ENCODE measurements around the gene ABCC1.

The ABCC1 gene

DNA sequence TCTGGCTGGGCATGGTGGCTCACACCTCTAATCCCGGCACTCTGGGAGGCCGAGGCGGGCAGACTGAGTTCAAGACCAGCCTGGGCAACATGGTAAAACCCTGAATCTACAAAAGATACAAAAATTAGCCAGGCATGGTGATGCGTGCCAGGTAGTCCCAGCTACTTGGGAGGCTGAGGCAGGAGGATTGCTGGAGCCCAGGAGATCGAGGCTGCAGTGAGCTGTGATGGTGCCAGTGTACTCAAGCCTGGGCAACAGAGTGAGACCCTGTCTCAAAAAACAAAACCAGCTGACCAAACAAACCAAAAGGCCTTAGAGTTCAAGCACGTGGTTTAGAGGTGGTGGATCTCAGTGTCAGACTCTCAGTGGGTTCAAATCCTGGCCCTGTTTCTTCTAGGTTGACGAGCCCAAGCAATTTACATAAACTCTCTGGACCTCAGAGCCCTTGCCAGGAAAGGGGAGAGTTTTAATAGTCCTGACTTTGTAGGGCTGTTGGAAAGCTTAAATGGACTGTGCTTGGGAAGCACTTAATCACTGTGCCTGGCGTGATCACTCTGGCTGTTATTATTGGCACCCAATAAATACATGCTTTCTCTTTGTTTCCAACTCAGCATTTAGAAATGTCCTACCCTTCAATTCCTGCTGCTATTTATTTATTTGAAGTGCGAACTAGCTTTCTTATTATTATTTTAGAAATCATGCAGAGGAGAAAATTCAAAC is 44.7 kb downstream of the ABCC1 start:
- FAIRE-seq = no peak

DNA sequence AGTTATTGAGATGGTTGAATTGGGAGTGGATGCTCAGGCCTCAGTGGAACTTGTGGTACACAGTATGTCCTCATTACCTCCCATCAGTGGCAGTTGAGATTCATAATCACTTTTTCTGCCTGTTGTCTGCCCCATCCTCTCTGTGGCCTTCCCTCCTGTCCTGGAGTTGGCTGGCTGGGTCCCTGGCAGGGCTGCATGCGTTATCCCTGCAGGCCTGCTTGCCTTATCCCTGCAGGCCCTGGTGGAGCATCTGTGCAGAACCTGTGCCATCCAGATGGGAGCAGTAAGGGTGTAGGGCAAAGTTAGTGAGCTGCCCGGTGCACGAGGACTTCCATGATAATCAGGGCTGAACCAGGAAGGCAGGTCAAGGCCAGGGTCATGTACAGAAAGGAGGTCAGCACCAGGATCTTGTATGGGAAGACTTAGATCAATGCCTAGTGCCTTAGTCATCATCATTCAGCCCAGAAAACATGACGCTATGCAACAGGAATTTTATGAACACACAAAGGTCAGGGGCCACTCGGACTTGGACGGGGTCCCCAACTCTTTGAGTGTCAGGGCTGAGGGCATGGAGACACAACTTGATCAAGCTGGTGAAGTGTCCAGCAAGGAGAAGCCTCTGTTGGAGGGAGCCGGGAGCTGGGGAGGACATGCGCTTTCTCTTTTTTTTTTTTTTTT is 47.2 kb downstream of the ABCC1 start:
- no peak for FAIRE-seq

DNA sequence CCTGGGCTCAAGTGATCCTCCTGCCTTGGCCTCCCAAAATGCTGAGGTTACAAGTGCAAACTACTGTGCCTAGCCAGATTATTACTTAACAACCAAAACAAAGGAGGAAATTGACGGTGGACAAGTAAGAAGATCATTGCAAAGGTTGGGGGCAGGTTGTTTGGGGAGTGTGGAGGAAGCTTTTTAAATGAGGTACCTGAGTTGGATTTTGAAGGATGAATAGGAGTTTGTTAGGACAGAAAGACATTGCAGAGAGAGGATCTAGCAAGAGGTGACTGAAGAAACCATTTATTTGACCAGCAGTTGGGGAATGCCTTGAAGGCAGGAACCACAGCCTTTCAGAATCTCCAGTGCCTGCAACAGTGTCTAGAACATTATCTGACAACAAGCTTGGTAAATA is 51.3 kb downstream of the ABCC1 start:
- FAIRE-seq = no peak

DNA sequence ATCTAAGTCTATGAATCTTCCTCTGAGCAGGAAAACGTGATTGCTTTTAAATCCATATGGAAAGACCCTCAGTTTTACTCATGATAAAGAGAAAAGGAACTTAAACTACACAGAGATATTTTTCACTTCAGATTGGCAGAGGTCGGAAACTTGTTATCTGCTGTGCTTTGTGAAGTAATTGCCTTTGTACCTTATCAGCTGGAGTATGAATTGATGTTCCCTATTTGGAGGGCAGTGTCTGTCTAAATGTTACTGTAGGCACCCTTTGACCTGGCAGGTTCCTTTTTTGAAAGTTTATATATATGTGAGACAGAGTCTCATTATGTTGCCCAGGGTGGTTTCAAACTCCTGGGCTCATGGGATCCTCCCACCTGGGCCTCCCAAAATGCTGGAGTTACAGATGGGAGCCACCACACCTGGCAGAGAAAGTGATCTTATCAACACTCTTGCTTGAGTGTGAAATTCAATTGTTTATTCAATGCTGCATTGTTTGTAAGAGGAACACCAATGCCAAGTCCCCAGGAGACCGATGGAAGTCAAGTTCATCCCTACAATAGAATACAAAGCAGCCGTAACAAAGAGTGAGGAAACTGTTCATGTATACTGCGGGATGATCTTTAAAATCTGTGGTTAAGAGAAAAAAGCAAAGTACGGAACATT is 52.3 kb downstream of the ABCC1 start:
- FAIRE-seq = no peak

DNA sequence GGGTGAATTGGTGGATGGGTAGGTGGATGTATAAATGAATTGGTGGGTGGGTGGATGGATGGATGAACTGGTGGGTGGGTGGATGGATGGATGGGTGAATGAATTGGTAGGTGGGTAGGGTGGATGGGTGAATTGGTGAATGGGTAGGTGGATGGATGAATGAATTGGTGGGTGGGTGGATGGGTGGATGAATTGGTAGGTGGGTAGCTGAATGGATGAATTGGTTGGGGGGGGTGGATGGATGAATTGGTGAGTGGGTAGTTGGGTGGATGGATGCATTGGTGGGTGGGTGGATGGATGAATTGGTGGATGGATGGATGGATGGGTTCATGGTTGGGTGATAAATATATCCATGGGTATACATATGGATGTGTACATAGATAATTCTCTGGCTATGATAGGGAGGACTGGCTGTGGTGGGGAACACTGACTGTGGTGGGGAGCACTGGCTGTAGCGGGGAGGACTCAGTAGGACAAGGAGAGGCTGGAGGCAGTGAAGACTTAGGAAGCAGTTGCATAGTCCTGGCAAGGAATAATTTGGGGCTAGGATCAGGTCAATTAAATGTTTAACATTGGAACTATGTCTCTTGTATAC is 54.4 kb downstream of the ABCC1 start:
- no peak for FAIRE-seq

DNA sequence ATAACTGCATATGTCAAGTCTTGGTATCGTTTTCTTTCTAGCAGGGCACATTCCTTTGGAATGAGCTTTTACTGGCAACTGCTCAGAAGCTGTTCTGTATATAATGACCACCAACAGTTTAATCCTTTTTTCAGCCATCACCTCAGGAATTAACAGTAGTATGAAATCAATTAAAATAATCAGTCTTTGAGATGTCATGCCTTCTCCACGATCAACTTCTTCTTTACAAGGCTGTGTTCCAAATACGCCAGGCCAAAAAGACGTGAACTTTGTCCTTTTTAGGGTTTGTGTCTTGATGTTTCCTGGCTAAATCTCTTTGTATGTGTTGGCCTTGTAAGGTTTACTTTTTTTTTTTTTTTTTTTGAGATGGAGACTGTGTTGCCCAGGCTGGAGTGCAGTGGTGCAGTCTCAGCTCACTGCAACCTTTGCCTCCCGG is 54.9 kb downstream of the ABCC1 start:
- FAIRE-seq = no peak

DNA sequence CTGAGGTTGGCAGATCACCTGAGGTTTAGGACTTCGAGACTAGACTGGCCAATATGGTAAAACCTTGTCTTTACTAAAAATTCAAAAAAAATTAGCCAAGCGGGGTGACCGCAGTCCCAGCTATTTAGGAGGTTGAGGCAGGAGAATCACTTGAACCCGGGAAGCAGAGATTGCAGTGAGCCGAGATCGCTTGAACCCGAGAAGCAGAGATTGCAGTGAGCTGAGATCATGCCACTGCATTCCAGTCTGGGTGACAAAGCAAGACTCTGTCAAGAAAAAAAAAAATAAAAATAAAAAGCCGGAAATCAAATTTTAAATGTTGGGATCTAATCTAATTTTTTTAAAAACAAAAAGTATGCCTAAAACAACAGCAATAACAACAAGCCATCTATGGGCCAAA is 56.3 kb downstream of the ABCC1 start:
- no peak for FAIRE-seq

DNA sequence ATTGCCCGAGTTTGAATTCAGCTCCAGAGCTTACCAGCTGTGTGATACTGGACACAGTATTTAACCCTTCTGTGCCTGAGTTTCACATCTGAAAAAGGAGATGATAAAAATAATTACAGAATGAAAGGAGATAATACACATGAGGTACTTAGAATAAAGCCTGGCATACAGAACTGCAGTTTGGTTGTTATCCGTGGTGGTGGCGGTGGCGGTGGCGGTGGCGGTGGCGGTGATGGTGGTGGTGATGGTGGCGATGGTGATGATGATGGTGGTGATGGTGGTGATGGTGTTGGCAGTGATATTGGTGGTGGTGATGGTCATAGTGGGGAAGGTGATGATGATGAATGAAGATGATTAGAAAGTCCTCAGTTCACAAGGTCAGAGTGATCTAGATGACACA is 57.2 kb downstream of the ABCC1 start:
- no peak for FAIRE-seq

DNA sequence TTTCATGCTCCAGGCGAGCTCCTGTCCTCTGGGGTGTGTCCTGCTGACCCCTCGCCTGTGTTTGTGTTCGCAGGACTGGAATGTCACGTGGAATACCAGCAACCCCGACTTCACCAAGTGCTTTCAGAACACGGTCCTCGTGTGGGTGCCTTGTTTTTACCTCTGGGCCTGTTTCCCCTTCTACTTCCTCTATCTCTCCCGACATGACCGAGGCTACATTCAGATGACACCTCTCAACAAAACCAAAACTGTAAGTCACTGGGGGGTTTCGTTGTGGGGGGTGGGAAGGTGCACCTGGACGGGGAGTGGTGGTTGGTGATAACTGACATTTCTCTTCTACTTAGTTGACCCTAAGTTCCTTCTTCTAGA is 58.3 kb downstream of the ABCC1 start:
- FAIRE-seq = no peak

DNA sequence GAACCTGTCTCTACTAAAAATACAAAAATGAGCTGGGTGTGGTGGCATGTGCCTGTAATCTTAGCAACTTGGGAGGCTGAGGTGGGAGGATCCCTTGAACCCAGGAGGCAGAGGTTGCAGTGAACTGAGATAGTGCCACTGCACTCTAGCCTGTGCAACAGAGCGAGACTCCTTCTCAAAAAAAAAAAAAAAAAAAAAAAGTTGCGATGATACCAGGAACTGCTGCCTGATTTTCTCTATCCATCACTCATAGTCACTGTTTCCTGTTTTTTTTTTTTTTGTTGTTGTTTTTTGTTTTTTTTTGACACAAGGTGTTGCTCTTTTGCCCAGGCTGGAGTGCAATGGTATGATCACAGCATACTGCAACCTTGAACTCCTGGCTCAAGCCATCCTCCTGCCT is 59.2 kb downstream of the ABCC1 start:
- no peak for FAIRE-seq

DNA sequence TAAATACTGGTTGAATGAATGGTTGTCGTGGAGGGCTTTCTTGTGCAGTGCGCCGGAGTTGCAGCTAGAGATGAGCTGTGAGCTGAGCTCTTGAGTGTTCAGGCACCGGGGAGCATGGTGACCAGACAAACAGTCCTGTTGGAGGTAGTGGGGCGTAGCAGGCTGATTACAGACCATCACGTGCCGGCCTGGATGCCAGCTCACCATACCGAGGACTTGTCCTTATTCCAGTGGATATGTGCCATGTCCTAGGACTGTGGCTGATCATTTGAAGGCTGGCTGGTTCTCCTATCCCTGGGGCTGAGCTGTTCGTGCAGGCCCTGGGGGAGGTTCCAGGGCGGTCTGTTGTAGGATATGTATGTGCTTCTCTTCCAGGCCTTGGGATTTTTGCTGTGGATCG is 60.0 kb downstream of the ABCC1 start:
- no peak for FAIRE-seq

DNA sequence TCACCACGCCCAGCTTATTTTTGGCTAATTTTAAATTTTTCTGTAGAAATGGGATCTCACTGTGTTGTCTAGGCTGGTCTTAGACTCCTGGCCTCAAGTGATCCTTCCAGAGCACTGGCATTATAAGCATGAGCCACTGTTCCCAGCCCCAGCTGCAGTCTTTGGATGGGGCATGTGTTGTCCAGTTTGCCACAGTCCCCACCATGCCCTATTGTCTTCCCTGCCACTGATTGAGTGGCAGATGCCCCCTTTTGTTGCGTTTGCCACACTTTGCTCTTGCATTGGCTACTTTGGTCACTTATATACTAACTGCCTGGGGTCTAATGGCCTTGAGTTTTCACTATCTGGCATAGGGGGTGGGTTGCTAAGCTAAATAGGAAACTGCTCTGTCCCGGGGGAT is 60.8 kb downstream of the ABCC1 start:
- FAIRE-seq = no peak

DNA sequence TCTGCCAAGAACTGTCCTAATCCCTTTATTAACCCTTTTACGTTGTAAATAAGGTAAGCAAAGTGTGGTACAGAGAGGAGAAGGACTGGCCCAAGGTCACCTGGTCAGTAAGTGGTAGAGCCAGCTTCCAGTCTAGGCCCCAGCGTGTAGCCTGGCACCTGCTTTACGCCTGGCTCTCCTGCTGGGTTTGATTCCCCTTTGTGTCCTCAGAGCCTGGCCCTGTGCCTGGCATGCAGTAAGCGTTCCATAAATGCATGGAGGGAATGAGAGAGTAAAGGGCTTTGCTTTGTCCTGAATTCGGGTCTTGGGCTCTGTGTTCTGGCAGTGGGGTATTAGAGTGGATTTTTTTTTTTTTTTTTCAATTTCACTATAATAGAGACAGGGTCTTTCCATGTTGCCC is 62.7 kb downstream of the ABCC1 start:
- no peak for FAIRE-seq

DNA sequence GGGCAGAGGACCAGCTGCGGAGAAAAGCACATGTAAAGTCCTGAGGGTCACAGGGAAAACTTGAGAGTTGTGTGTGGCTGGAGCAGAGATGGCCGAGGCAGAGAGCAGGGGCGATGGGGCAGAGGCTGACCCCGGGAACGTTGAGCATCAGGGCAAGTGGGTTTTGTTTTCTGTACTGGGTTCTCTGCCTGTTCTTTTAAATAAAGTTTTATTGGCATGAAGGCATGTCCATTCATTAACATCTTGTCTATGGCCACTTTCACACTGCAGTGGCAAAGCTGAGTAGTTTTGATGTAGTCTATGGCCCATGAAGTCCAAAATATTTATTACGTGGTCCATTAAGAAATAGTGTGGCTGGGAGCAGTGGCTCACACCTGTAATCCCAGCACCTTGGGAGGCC is 64.4 kb downstream of the ABCC1 start:
- no peak for FAIRE-seq

DNA sequence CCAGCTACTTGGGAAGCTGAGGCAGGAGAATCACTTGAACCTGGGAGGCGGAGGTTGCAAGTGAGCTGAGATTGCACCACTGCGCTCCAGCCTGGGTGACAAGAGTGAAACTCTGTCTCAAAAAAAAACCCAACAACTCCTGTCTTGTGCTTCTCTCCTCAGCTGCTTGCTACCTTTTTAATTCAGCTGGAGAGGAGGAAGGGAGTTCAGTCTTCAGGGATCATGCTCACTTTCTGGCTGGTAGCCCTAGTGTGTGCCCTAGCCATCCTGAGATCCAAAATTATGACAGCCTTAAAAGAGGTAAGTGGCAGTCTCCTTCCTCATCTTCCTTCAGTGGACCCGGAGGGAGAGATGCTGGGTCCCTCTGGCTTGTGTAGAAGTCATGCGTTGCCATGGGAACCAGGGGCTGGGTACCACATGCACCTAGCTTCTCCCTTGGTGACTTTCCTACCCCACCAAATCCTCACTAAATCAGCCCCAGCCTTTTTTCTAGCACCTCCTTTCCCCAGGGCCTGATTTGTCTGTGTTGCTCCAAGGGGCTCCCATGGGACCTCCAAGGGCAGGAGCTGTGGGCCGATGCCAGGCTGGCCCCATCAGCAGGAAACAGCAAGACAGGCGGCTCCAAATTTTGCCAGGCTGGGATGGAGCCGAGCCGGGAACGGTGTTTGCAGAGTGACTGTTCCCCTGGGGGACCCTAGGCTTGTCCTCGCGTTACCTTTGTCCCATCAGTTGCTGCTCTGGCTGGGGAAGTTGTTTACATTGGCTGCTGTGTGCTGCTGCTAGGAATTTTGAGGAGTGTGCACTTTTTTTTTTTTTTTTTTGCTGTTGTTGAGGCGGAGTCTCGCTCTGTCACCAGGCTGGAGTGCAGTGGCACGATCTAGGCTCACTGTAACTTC is 65.2 kb downstream of the ABCC1 start:
- FAIRE-seq = no peak

DNA sequence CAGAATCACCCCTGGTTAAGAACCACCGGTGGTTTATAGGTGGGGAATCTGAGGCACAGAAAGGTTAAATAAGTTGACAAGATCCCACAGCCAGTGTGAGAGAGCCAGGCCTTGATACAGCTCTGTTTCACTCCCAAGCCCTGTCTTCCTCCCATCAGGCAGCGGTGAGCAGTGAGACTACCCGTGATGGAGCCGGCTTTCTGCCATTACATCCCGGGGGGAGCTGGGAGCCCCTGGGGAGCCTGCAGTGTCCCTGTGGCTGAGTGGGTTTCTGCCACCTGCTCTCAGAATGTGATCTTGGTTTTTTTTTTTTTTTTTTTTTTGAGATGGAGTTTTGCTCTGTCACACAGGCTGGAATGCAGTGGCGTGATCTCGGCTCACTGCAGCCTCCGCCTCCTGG is 66.4 kb downstream of the ABCC1 start:
- no peak for FAIRE-seq

DNA sequence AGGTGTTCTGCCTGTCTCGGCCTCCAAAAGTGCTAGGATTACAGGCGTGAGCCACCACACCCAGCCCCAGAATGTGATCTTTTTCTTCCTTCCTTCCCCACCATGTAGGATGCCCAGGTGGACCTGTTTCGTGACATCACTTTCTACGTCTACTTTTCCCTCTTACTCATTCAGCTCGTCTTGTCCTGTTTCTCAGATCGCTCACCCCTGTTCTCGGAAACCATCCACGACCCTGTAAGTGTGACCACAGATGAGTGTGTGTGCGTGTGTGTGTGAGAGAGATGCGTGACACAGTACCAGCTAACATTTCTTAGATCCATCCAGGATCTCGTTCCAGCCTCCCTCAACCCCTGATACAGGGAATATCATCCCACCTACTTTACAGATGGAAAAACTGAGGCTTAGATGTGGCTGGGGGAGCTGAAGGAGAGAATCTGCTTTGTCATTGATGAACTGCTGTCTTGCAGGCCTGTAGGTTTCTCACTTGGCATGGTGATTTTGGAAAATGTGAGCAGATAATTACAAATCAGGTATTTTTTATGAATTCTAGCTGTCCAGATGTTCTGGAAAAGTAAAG is 67.1 kb downstream of the ABCC1 start:
- FAIRE-seq = no peak

DNA sequence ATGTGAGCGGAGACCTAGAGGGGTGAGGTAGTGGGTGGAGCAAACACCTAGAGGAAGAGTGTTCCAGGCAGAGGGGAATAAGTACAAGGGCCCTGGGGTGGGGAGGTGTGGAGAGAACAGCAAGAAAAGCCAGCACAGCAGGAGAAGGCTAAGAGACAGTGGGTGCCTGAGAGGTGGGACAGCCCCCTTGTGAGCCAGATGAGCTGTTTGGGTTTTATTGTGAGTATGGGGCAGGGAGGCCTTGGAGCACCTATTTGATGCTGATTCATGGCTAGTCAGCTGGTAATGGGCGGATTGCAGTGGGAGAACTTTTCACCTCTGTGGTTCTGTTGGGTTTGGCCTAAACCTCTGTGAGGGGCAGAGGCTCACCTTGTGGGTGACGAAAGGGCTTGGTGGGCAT is 68.4 kb downstream of the ABCC1 start:
- FAIRE-seq = no peak

DNA sequence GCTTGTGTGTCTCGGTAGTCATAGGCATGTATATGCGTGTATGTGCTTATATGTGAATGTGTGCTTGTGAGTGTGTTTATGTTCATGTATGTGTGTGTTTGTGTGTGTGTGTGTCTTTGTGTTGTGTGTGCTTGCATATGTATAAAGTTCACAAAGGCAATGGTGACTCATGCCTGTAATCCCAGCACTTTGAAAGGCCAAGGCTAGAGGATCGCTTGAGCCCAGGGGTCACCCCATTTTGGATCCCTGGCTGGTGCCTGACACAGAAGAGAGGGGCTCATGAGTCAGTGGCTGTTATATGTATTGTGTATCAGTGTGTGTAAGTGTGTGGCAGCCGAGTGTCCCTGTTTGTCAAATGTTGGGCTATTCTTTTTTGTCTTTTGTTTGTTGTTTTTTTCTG is 69.3 kb downstream of the ABCC1 start:
- FAIRE-seq = no peak

DNA sequence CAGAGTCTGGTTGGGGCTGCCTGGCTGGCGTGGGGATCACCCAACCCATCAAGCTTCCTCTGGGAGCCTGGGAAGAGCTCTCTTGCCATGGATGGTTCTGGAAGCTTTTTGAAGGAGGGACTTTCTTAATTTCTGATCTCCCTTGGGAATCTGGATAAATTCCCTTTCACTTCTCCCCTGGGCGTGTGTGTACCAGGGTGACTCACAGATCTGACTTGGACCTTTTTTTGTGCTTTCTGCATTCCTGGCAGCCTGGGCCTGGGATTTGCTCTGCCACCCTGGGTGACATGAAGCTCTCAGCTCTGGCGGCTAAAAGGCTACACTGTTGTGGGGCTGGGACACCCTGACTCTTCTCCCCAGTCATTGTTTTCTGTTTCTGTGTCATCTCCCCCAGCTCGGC is 70.1 kb downstream of the ABCC1 start:
- FAIRE-seq = no peak

DNA sequence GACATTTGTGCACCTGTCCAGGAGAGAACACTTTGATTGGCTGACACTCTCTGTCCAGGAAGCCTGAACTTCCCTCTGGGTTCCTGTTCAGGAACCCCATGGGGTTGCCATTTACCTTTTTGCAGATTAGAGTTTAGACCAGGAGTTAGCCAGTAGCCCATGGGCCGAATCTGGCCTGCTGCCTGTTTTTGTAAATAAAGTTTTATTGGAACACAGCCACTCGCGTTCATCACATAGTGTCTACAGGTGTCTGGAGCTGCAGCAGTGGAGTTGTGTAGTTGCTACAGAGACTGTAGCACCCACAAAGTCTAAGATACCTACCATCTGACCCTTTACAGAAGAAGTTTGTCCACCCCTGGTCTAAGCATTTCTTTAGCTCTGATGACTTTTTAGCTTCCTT is 70.9 kb downstream of the ABCC1 start:
- FAIRE-seq = no peak

DNA sequence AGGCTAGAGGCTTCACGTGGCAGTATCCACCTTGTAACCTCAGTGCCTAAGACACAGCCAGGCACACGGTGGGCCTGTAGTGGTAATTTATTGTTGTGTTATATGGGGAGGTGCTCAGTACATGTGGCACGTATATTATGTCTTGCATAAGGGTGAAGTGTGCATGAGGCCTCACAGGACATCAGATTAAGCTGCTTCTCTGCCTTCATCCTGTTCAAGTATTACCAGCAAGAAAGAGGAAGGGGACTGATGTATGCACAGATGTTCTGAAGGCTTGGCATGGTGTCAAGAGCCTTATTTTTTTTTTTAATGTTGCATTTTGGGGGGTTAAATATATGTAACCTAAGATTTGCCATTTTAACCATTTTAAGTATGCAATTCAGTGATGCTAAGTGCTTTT is 71.6 kb downstream of the ABCC1 start:
- no peak for FAIRE-seq

DNA sequence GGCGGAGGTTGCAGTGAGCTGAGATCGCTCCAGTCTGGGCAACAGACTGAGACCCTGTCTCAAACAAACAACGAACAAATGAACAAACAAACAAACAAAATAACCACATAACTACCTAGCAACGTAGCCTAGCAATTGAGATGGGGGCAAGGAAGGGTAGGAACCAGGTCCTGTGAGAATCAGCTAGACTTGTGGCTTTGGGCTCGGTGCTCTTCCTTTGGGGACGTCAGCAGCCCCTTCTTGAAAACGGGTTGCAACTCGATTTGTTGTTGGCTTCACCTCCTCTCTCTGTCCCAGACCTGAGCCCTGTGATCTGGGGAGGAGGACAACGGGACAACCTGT is 72.2 kb downstream of the ABCC1 start:
- no peak for FAIRE-seq

Measured in endometrium (tissue), 2 donors.